NCI-H2227 (cell line): ENCODE measurements around the gene TMEM253.

Experiments used
- DNase-seq: peaks from one replicate; lab custom pipeline; 2025; ENCODE audit not compliant: unreplicated experiment; lab: John Stamatoyannopoulos, UW

Gene TMEM253

DNA sequence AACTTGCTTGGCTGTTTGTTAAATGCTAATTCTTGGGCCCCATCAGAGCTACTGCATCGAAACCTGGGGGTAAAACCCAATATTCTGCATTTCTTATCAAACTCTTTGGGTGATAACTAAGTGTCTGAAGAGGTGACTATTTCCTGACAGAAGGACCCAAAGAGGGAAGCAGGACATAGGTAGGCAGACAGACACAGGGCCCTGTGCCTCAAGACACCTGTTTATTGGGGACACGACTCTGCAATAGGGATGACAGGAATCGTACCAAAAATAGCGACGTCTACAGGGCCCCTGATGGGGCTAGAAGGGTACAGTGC lies 11.0 kb upstream of the TMEM253 start:
- DNase-seq, result no peak

DNA sequence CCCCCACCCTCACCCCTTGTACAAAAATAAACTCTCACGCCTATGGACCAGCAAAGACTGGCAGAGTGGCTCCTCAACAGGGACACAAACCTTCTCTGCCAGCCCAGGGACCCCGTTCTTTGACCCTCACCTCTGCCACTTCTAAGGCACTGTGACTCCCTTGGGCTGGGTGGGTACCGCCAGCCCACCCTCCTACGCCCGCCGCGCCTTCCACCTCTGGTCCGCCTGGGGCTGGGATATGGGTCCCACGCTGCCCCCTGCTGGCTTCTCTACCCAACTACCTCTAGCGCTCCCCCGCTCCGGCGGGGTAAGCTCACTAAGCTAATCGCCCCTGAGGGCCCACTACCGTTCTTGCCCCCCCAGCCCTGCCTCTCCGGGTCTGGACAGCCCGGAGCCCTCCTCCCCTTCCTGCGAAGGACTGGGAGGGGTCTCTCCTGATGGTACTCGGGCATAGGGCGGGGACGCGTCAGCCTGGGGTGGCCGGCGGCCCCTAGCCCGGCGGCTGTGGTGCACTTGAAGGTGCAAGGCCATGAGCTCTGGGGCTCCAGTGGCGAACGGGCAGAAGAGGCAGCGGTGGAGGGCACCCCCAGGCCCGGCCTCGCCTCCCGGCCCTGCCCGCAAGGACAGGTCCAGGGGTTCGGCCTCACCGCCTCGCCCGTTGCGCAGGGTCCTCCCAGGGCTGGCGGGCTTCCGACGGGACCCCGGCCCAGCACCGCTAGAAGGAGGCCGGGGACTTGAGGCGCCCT lies 10.5 kb upstream of the TMEM253 start:
- peak; percentile 20 for DNase-seq

DNA sequence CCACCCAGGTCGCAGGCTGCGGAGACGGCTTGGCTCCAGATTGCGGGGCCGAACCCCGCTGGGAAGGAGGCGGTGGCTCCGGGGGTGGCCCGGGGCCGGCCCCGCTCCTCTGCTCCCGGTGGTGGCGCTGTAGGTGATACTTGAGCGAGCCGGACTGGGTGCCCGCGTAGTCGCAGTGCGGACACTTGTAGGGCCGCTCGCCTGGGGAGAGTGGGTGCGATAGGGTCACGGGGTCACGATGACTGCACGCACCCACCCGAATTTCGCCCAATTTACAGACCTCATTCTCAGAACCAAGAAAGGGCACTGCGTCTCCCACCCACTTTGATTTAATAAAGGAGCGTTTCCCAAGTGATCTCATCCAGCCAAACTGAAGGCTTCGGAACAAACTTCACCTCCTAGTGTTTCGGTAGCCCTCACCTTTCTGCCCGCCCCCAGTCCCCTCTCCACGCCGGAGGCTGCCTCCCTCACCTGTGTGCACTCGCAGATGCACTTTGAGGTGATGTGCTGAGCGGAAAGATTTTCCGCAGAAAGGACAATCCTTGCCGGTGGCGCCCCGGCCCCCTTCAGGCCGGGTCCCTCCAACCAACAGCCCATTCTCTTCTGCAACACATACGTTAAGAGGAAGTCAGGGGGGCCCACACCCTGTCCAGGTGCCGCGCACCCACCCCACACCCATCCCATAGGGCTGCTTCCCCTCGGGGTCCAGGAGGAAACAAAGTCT lies 9.8 kb upstream of the TMEM253 start:
- DNase-seq, result no peak

DNA sequence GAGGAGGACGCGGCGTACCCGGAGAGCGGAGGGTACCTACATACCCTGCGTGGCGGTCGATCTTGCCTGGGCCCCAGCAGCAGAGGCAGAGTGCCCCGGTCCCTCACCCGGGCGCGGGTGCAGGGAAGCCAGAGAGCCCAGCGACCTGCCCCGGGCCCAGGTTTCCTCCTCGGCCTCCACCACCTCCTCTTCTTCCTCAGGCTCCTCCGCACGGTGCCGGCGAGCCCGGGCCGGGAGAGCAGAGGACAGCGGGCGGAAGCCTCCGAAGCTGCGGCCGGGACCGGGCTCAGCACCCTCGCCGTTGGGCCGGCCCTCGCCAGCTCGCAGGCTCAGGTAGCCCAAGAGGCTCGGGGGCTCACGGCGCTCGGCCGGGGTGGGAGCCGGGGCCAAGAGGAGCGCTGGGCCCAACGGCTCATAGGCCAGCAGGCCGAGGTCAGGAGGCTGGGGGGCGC lies 9.0 kb upstream of the TMEM253 start:
- DNase-seq, result no peak

DNA sequence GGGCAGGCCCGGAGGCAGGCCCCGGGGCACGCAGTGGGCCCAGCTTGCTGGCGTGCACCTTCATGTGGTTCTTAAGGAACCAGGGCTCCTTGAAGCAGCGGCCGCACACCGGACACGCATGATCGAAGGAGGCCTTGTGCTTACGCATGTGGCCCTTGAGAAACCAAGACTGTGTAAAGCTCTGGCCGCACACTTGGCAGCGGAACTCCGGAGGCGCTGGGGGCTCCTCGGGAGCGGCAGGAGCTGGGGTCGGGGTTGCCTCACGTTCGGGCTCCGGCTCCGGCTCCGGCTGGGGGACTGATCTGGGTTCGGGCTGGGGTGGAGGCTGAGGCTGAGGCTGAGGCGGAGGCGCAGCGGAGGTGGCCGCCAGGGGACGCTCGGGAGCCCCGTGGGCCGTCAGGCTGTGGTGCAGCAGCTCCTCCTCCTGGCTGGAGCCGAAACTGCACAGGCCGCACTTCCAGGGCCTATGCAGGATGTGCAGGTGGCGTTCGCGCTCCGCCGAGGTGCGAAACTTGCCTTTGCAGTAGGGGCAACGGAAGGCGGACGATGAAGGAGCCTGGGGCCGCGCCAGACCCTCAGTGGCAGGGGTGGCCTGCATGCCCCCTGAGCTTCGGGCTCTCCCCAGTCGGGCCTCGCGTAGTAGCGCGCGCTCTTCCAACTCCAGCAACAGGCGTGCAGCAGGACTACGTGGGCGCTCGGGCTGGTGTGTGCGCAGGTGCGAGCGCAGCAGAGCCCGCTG lies 8.4 kb upstream of the TMEM253 start:
- DNase-seq, result peak; percentile 11

DNA sequence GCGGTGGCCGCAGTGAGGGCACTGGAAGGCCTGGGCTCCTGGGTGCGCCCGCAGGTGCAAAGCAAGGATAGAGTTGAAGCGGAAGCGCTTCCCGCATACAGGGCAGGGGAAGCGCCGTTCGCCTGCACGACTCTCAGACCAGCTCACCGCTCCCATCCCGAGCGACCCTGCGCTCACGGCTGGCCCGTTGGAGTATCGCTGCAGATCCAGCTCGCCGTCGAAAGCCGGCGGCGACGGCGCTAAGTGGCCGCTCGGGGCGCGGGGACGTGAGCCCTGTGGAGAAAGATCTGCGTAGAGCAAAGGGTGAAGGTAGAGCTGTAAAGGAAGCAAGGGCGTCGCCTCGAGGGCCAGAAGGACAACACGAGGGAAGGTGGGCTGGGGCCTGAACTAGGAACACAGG lies 7.8 kb upstream of the TMEM253 start:
- DNase-seq, result no peak

DNA sequence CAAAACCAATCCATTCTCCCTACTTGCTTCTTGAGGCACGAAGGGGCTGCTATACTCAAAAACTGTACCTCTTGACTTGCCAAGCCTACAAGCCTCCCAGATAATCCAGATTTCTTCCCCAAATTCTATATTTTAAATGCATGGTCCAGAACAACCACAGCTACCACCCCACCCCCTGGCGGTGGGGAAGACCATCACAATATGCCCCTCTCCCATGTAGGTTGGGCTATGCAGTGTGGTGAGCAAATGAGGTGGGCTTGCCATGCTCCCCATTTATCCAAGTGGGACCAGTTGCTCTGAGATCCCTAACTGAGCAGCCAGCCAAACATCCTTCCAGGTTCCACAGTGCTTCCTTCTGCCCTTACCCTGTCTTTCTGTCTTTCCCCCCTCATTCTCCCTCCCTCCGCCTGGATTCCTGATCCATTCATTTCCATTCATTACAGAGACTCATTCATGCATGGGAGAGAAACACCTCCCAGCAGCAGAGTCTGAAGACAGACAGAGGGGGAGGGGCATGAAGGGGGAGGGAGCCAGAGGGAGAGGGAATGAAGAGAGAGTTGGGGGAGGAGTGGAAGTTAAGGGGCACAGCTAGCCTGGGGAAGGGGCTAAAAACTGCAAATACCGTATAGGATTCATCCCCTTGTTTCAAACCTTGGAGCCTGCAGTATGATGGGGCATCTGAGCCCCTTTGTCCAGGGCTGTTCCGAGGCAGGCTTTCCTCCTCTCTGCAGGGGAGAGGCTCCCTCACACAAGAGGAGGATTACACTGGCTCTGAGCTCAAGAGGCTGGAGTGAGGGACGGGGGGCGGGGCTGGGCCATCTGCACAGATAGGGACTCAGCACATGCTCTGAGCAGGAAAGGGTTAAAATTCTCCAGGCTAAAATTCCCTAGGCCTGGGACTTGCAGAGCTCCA lies 6.8 kb upstream of the TMEM253 start:
- DNase-seq, result peak; percentile 88

DNA sequence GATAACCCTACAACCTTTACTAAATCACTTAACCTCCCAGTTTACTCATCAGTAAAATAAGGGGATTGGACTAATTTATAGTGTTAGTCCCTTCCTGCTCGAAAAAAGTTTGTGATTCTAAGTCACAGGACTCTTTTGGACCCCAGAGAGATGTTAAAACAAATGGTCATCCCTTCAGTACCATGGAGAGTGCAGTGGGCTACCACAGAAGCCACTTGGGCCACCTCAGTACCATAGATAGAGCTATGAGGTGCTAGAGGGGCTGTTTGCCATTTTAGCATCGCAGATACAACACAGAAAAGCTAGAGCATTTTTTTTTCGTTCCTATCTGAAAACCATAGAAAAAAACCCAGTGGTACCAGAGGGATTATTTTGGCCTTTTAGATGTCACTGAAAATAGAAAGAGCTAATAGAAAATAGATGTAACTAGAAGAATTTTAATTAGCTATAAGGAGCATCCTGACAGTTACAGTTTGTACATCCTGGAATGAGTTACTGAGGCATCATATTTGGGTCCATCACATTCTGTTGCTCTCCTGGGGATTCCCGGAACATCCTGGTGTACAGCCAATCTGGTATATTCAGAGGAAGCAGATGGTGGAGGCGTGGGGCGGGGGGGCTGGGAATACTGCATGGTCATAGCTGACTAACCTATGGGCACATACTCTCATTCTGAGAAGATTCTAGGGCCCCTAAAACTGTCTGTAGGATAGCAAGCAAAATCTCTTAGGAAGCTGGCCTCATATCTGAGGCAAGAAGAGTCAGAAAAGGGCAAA lies 5.2 kb upstream of the TMEM253 start:
- DNase-seq, result no peak

DNA sequence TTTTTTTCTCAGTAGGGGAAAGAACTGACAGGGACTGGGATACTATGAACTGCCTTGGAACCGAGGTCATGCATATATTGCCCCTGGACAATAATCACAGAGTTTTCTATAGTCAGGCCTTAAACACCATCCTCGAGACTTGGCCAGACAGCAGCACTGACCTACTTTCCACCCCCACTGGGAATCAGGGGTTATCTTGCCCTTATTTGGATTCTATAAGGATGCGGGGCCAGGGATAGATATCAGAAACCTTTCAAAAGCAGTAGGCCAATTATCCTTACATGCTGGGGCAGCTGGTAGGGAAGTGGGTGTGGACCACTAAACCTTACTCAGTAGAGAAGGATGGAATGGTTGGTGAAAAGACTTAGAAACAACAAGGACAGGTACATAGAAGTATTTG lies 4.4 kb upstream of the TMEM253 start:
- DNase-seq, result no peak

DNA sequence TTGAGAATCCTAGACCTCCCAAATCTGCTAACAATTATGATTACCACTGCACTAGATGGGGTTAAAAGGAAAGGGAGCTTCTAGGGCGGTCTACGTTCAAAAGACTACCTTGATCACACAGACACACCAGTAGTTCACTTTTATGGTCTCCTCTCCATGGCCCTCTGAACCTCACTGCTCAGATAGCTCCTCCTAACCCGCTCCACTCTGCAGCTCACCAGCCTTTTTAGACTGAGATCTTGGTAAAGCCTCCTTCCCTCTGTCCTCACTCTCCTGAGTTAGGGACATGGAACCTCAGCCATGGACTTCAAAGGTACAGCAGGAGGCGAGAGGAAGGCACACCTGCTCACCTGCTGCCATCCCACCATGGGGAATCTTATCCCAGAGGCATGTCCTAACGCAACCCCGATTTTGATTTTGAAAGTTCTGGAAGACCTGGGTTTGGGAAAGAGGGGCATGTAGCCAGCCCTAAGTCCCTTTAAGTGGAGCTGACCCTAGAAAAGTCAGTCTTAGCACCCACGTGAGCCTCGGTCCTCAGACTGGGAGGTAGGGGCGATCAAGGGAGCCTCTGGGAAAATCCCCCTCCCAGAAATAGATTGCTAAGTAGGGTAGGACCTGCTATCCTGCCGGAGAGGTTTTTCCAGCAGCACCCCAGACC lies 3.8 kb upstream of the TMEM253 start:
- peak; percentile 35 for DNase-seq

DNA sequence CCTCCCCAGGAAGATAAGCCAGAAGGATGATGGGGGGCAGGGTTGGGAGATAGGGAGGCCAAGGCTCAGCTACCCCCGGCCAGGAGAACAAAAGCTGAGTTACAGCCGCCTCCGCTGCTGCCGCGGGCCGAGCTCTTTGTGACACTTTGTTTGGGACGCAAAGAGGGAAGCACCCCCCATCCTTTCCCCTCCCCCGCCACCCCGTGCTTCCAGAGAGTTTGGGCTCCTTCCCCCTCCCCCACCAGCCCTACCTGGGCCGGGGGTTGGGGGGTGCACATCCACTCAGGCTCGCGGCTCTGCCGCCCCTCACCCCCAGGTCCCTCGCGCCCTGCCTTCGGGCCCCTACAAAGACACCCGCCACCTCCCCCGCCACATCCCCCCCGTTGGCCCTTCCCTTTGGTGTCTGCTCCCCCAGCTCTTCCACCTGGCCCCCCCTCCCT lies 3.2 kb upstream of the TMEM253 start:
- DNase-seq, result peak; percentile 46

DNA sequence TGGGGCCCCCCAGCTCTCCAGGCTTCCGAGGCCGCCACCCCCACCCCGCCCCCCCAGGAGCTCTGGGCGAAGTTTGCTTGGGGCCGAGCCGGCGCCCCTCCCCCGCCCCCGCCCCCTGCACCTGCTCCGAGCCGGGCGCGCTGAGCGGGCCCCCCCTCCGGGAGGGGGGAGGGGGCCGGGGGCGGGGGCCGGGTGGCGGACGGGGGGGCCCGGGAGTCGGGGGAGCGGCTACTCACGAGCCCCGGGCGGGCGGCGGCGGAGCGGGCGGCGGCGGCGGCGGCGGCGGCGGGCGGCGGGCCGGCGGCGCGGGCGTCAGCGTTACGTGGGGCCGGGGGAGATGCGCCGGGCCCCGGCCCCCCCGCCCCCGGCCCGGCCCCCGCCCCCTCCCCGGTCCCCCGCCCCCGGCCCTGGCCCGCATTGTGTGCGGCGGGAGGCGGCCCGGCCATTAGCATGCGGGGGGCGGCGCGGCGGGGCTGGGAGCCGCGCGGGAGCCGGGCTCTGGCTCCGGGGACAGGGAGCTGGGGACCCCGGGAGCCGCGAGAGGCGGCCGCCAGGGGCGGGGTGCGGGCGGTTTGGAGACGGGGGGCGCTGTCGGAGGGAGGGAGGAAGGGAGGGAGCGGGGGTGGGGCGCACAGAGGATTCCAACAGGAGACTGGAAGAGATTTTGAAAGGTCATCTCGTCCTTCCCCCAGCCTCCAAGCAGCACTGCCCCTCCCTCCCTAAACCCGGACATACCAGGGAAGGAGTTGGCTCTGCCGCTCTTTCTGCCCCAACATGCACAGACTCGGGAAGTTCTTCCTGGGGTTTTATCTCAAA lies 2.6 kb upstream of the TMEM253 start, which contains the start of gene ZNF219:
Gene ZNF219, minus strand, starts transcription at position 580 of the 816 bp plus-strand sequence. CDS start 5,064 bp downstream, outside the sequence.
- DNase-seq, result peak; percentile 73

DNA sequence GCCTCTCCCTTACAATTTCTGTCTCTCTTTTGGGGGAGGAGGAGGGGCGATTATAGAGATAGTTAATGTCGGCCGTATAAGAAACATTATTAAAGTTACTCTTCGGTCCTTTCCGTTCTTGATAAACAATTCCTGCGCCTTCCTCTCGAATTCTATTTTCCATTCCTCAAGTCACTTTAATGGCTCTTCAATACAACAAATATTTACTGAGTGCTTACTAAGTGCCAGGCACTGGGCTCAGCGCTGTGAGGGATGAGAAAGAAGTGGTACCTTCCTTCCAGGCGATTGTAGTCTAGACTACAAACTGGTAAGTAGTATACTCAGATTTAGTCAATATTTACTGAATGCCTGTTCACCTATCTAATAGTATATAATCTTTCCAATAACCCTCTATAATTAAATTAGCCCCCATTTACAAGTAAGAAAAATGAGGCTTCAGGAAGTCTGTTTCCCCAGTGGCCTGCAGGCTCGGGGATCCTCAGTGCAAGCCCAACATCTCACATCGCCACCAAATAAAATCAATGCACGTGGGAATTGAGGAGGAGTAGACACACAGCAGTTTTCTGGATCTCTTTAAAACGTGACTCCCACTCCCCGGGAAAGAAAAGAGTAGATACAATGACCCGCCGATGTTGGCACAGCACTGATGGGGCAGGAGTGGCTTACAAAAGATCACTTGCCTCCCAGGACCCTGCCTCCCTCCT lies 1.8 kb upstream of the TMEM253 start:
- DNase-seq, result no peak

DNA sequence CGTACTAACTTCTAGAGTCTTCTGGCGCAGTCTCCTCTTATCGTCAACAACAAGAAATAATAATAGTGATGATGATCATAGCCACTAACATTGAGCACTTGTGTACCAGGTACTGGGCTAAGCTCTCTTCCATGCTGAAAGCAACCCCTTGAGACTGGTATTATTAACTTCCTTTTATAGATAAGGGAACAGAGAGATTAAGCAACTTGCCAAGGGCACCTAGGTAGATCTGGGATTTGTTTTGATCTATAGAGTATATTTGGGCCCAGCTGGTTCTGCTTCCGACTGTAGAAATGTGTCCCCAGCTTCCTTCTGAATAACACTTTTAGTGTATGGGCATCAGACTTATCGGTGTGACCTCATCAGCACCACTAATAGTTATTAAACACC lies 1.3 kb upstream of the TMEM253 start:
- DNase-seq, result no peak

DNA sequence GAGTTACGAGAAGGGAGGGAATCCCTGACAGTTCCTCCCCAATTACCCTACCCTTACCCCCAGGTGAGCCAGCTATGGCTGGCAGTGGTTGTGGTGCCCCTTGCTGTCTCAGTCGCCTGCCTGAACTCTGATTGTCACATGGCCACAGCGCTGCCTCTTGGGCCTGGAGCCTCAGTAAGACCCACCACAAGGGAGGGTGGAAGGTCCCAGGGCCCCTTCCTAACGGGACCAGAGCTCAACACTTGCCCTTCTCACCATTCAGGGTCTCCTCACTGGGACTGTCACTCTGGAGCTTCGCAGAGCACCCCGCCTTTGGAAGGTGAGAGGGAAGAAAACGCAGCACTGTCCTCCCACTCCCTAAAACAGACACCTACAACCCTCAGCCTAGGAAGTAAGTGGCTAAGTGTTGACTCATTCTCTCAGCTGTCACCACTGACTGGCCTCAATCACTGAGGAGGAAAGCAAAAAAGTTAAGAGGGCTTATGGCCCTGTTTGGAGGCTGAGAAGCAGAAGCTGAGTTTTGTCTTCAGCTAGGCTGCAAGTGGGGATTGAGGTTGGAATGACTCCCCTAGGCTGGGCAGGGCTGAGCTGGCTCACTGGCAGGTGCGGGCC lies 1.0 kb downstream of the TMEM253 start:
- DNase-seq, result no peak

DNA sequence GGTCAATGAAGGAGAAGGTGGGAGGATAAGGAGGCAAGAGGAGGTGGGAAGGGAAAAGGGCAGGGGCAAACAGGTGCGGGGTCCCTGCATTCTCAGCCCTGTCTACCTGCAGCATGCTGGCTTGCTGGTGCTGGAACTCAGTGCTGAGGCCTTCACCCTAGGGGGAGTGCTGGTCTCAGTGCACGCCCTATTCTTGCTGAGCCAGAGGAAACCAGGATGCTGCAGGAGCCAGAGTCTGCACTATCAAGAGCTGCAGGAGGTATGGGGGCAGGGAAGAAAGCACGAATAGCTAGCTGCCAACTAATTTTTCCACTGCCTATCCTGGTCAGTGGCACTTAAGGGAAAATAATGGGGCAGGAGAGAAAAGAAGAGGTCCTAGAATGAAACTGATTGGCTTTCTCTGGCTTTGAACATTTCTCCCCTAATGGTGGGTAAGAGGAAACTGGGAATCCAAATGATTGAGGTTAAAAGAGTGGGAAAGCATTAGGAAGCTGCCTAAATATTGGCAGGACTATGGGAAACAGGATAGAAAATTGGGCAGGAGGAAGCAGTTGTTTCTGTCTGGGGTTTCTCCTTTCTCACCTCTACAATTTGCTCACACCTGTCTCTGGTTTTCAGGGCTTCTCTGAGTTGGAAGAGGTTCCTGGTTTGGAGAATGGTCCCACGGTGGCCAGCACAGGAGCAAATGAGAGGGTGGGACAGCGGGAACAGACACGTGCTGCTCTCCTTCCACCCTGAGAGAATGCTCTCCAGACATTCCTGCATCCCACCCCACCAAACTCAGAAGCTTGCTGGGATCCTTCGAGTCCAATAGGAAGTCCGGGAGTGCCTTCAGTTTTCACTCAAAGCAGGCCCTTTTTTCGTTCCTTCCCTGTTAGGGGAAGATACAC lies 1.9 kb downstream of the TMEM253 start:
- peak; percentile 75 for DNase-seq

DNA sequence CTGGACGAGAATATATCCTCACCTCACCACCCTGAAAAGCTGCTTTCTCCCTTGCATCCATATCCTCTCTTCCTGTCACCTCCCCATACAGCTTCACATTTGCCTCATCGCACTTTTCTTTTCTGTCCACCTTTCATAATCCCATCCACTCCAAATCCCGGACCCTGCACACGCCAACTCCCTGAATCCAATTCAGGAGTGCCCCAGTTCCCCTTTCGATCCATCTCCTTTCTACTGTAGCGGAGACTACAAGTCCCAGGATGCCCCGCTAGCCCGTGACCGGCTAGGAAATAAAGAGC lies 2.5 kb downstream of the TMEM253 start:
- no peak for DNase-seq
